NCI-H446 treated with DMSO at 0.1 percent for 48 hours (cell line): ENCODE measurements around the gene FFAR4.

Experiments
- DNase-seq: peaks from one replicate; lab custom pipeline; 2025; lab: John Stamatoyannopoulos, UW

The FFAR4 gene

GRCh38 chr10:93600446-93601145, 34.1 kb downstream of the FFAR4 start:
- DNase-seq, result no peak

GRCh38 chr10:93601146-93601773, 34.8 kb downstream of the FFAR4 start, which contains the start of gene RBP4:
Gene RBP4 (minus strand): TSS chr10:93601235. CDS start chr10:93601028, 207 bp downstream.
- DNase-seq, result no peak

GRCh38 chr10:93601774-93602162, 35.3 kb downstream of the FFAR4 start:
- no peak for DNase-seq

- DNase-seq, result no peak
These were observed 36.6 kb downstream of the FFAR4 start for GRCh38 chr10:93603023-93603422.

- no peak for DNase-seq
These were observed 37.7 kb downstream of the FFAR4 start for GRCh38 chr10:93604146-93604545.

- DNase-seq, result no peak
These were observed 42.0 kb downstream of the FFAR4 start for GRCh38 chr10:93608421-93608820.

- DNase-seq, result no peak
These were observed 45.8 kb downstream of the FFAR4 start, which contains the start of gene PDE6C for GRCh38 chr10:93612311-93612710. Gene PDE6C (plus strand): TSS chr10:93612537. CDS start chr10:93612726, 189 bp downstream.

GRCh38 chr10:93613126-93613525, 46.7 kb downstream of the FFAR4 start:
- no peak for DNase-seq

- DNase-seq, result no peak
These were observed 47.8 kb downstream of the FFAR4 start for GRCh38 chr10:93614101-93614825.

- DNase-seq, result no peak
These were observed 49.2 kb downstream of the FFAR4 start for GRCh38 chr10:93615576-93616235.

GRCh38 chr10:93620925-93621324, 54.5 kb downstream of the FFAR4 start:
- DNase-seq, result no peak

GRCh38 chr10:93622942-93623341, 56.5 kb downstream of the FFAR4 start:
- DNase-seq, result no peak

- DNase-seq, result no peak
These were observed 62.4 kb downstream of the FFAR4 start for GRCh38 chr10:93628858-93629257.

GRCh38 chr10:93629647-93630305, 63.3 kb downstream of the FFAR4 start:
- DNase-seq, result no peak

GRCh38 chr10:93630625-93631557, 64.4 kb downstream of the FFAR4 start:
- DNase-seq, result no peak
